HUES64 (cell line): ENCODE measurements around the gene ZSCAN5A.

Source experiments
- H3K27ac ChIP-seq: 2 replicates; pipeline ENCODE4 v1.7.0; 2013; ENCODE audit warnings: low read depth, low read length, inconsistent platforms
- H3K27me3 ChIP-seq: 2 replicates; pipeline ENCODE4 v1.6.1; 2013; ENCODE audit warnings: mild to moderate bottlenecking, low read length; ENCODE audit not compliant: insufficient read depth
- H3K36me3 ChIP-seq: 2 replicates; pipeline ENCODE4 v1.6.1; 2013; ENCODE audit warnings: mild to moderate bottlenecking, low read length; ENCODE audit not compliant: insufficient read depth
- H3K4me1 ChIP-seq: 2 replicates; pipeline ENCODE4 v1.6.1; 2013; ENCODE audit warnings: mild to moderate bottlenecking, low read length, moderate library complexity; ENCODE audit not compliant: insufficient read depth
- H3K4me3 ChIP-seq: 2 replicates; pipeline ENCODE4 v1.5.1; 2013; ENCODE audit warnings: mild to moderate bottlenecking, low read length, moderate library complexity
- H3K9ac ChIP-seq: 2 replicates; pipeline ENCODE4 v1.6.1; 2013; ENCODE audit warnings: mild to moderate bottlenecking, low read depth, low read length
- H3K9me3 ChIP-seq: 2 replicates; pipeline ENCODE4 v1.6.1; 2013; ENCODE audit warnings: low read depth, low read length; ENCODE audit not compliant: insufficient read depth
- WGBS: fragments of 150-250, 120-280 bp; methylation state at CpG from one replicate; pipeline ENCODE4 v1.1.7; 2013; ENCODE audit warnings: missing lambda C conversion rate; 5-methylcytosine and 5-hydroxymethylcytosine counted together

Gene ZSCAN5A

GRCh38 chr19:56301155-56301554 lies 13.5 kb downstream of the ZSCAN5A start:
- Histone ChIP-seq H3K4me3 (no peak overlapping the region), H3K36me3 (peaks cover 3% of the 10 kb centered on the region; the same call in 1 of the 2 replicates), H3K27ac (no peak overlapping the region), H3K9ac (no peak overlapping the region), H3K4me1 (no peaks in the 10 kb centered on the region), H3K9me3 (no peaks in the 10 kb centered on the region), H3K27me3 (no peaks in the 10 kb centered on the region)
- 73% methylated on average over 5 of the region's 5 CpGs for WGBS

- H3K36me3 ChIP-seq = no peaks in the 10 kb centered on the region
- H3K9me3 ChIP-seq = no peaks in the 10 kb centered on the region
- no peaks in the 10 kb centered on the region for H3K4me1 ChIP-seq
- 95% methylated on average over 3 of the region's 3 CpGs for WGBS
- H3K27ac ChIP-seq = no peak overlapping the region
- no peak overlapping the region for H3K4me3 ChIP-seq
- H3K27me3 ChIP-seq = no peaks in the 10 kb centered on the region
- H3K9ac ChIP-seq = no peak overlapping the region
Observed at GRCh38 chr19:56299688-56300087, 15.0 kb downstream of the ZSCAN5A start.

- Histone ChIP-seq H3K36me3 (no peaks in the 10 kb centered on the region), H3K4me1 (no peaks in the 10 kb centered on the region), H3K27ac (no peak overlapping the region), H3K4me3 (no peak overlapping the region), H3K27me3 (no peaks in the 10 kb centered on the region), H3K9me3 (no peaks in the 10 kb centered on the region; the same call in 1 of the 2 replicates), H3K9ac (no peak overlapping the region)
- 91% methylated on average over 3 of the region's 3 CpGs for whole genome bisulfite sequencing
Observed at GRCh38 chr19:56297010-56297409, 17.6 kb downstream of the ZSCAN5A start.

- H3K4me1 ChIP-seq = no peaks in the 10 kb centered on the region
- H3K4me3 ChIP-seq = no peak overlapping the region
- H3K36me3 ChIP-seq = no peaks in the 10 kb centered on the region
- no peaks in the 10 kb centered on the region; the same call in 1 of the 2 replicates for H3K9me3 ChIP-seq
- H3K27me3 ChIP-seq = no peaks in the 10 kb centered on the region
- no peak overlapping the region for H3K9ac ChIP-seq
- 94% methylated on average over 22 of the region's 22 CpGs for WGBS
- no peak overlapping the region for H3K27ac ChIP-seq
Observed at GRCh38 chr19:56295531-56296455, 18.8 kb downstream of the ZSCAN5A start.

DNA sequence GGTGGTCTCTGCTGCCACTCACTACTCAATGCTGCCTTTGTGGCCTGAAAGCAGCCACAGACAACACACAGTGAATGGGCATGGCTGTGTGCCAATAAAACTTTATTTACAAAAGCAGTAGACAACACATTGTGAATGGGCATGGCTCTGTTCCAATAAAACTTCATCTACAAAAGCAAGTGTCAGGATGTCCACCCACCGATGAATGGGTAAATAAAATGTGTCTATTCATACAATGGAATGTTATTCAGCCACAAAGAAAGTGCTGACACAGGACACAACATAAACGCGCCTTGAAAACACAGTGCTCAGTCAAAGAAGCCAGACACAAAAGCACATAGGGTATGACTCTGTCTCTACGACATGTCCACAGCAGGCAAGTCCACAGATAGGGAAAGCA lies 20.1 kb downstream of the ZSCAN5A start:
- 97% methylated on average over 4 of the region's 4 CpGs for WGBS
- Histone ChIP-seq H3K4me3 (no peak overlapping the region), H3K27ac (no peak overlapping the region), H3K27me3 (no peaks in the 10 kb centered on the region), H3K4me1 (no peaks in the 10 kb centered on the region), H3K9ac (no peak overlapping the region), H3K9me3 (no peaks in the 10 kb centered on the region; the same call in 1 of the 2 replicates), H3K36me3 (no peaks in the 10 kb centered on the region)

DNA sequence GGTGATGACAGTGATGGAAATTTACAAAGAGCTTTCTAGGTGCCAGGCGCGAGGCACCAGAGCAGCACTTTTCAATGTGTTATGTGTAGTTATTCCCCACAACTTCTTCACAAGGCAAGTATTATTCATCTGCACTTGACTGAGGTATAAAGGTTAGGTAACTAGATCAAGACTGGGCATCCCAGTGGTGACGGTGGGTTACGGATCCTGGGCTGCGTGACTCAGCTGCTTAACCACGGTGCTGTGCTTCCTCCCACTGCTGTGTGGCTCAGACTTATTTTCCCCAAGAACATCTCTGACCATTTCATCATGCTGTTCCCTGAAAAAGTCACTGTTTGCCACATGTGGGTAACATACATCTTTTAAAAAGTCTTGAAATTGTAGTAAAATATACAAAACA lies 22.8 kb downstream of the ZSCAN5A start:
- no peaks in the 10 kb centered on the region for H3K36me3 ChIP-seq
- H3K9ac ChIP-seq = no peak overlapping the region
- H3K4me1 ChIP-seq = no peaks in the 10 kb centered on the region
- H3K27ac ChIP-seq = no peak overlapping the region
- WGBS = 96% methylated on average over 4 of the region's 6 CpGs
- H3K4me3 ChIP-seq = no peak overlapping the region
- H3K27me3 ChIP-seq = no peaks in the 10 kb centered on the region
- H3K9me3 ChIP-seq = no peaks in the 10 kb centered on the region; the same call in 1 of the 2 replicates

- H3K27ac ChIP-seq = no peak overlapping the region
Observed at GRCh38 chr19:56290104-56290503, 24.5 kb downstream of the ZSCAN5A start.

DNA sequence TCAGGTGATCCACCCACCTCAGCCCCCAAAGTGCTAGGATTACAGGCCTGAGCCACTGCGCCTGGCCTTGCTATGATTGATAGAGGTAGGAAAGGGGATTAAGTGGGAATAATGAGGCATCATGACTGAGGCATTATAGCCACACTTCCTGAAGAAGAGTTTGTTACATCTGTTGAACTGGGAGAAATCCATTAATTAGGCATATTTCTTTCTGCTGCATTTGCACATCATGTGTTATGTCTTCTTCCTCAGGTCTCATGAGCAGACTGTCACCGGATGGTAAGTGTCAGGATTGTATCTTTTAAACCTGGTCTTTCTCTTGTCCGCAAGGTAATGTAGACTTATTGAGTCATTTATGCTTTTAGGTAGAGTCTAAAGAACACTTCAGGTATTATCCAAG lies 29.9 kb downstream of the ZSCAN5A start:
- Histone ChIP-seq H3K9me3 (no peaks in the 10 kb centered on the region), H3K9ac (no peak overlapping the region), H3K27me3 (no peaks in the 10 kb centered on the region), H3K36me3 (no peaks in the 10 kb centered on the region; the same call in 1 of the 2 replicates), H3K4me3 (no peak overlapping the region), H3K27ac (no peak overlapping the region), H3K4me1 (no peaks in the 10 kb centered on the region)
- 93% methylated on average over 3 of the region's 3 CpGs for WGBS

More at GRCh38 chr19:56290104-56290503, 24.5 kb downstream of the ZSCAN5A start:
- H3K27me3 ChIP-seq = no peaks in the 10 kb centered on the region
- no peaks in the 10 kb centered on the region for H3K4me1 ChIP-seq
- no peaks in the 10 kb centered on the region for H3K36me3 ChIP-seq
- no peak overlapping the region for H3K9ac ChIP-seq
- no peak overlapping the region for H3K4me3 ChIP-seq
- H3K9me3 ChIP-seq = no peaks in the 10 kb centered on the region; the same call in 1 of the 2 replicates

DNA sequence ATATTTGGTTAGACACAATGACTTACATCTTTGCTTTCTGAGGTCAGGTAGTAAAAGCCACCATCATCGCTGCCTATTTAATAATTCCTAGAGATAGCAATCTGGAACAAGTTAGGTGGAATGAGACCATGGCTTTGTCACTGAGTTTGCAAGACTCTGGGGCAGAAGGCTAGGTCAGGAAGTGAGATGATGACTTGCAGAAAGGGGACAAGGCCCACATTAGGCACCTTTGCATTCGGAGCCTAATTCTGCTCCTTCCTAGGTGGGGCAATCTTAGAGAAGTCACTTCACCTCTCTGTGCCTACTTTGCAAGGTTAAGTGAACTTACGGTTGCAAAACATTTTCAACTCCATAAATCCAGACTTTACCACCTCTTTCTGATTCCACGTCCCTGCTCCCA lies 31.8 kb downstream of the ZSCAN5A start:
- no peak overlapping the region for H3K27ac ChIP-seq
- no peaks in the 10 kb centered on the region for H3K27me3 ChIP-seq
- H3K9me3 ChIP-seq = no peaks in the 10 kb centered on the region
- WGBS = 91% methylated on average over 4 of the region's 4 CpGs
- H3K9ac ChIP-seq = no peak overlapping the region
- no peaks in the 10 kb centered on the region; the same call in 1 of the 2 replicates for H3K36me3 ChIP-seq
- H3K4me1 ChIP-seq = no peaks in the 10 kb centered on the region
- no peak overlapping the region for H3K4me3 ChIP-seq

GRCh38 chr19:56273563-56274117 lies 41.0 kb downstream of the ZSCAN5A start:
- H3K4me1 ChIP-seq = no peaks in the 10 kb centered on the region

GRCh38 chr19:56272161-56272798 lies 42.4 kb downstream of the ZSCAN5A start, which contains the start of gene EDDM13:
TSS of gene EDDM13 (plus strand) at chr19:56272748. CDS start at chr19:56272835, 87 bp downstream.
- Histone ChIP-seq H3K27me3 (no peaks in the 10 kb centered on the region), H3K4me3 (no peak within 1 kb of the TSS), H3K4me1 (no peaks in the 10 kb centered on the region), H3K36me3 (no peaks in the 10 kb centered on the region), H3K27ac (no peak within 1 kb of the TSS), H3K9me3 (peaks cover 2% of the 10 kb centered on the region; the same call in 1 of the 2 replicates), H3K9ac (no peak within 1 kb of the TSS)
- 95% methylated on average over 6 of the region's 6 CpGs for WGBS

More at GRCh38 chr19:56273563-56274117, 41.0 kb downstream of the ZSCAN5A start:
- H3K4me3 ChIP-seq = no peak overlapping the region
- H3K9ac ChIP-seq = no peak overlapping the region
- WGBS = 54% methylated on average over 6 of the region's 6 CpGs
- no peaks in the 10 kb centered on the region for H3K27me3 ChIP-seq
- no peak overlapping the region for H3K27ac ChIP-seq
- H3K9me3 ChIP-seq = peaks cover 2% of the 10 kb centered on the region; the same call in 1 of the 2 replicates
- no peaks in the 10 kb centered on the region for H3K36me3 ChIP-seq
